HG03135 (cell line): Measurements from ENCODE around the gene ROBO2.

Source experiments
- ATAC-seq: cut with Tn5 transposase; IDR thresholded peaks from one replicate; pipeline ENCODE4 v1.9.1; 2021; ENCODE audit warnings: mild to moderate bottlenecking, moderate library complexity; ENCODE audit not compliant: unreplicated experiment

Gene ROBO2

GRCh38 chr3:77541203-77541922 is 501.5 kb downstream of the ROBO2 start:
- no peak for ATAC-seq

- ATAC-seq, result no peak
These were observed 506.3 kb downstream of the ROBO2 start for GRCh38 chr3:77546246-77546645.

GRCh38 chr3:77549034-77549433 is 509.1 kb downstream of the ROBO2 start:
- ATAC-seq, result no peak

- ATAC-seq, result no peak
These were observed 513.3 kb downstream of the ROBO2 start for GRCh38 chr3:77553240-77553639.

GRCh38 chr3:77562089-77562488 is 522.2 kb downstream of the ROBO2 start:
- no peak for ATAC-seq

GRCh38 chr3:77563012-77563411 is 523.1 kb downstream of the ROBO2 start:
- no peak for ATAC-seq

- no peak for ATAC-seq
These were observed 526.2 kb downstream of the ROBO2 start for GRCh38 chr3:77566055-77566454.

GRCh38 chr3:77571971-77572715 is 532.2 kb downstream of the ROBO2 start:
- no peak for ATAC-seq

GRCh38 chr3:77577264-77577663 is 537.4 kb downstream of the ROBO2 start:
- no peak for ATAC-seq

GRCh38 chr3:77586216-77586615 is 546.3 kb downstream of the ROBO2 start:
- ATAC-seq, result no peak

GRCh38 chr3:77588863-77589262 is 549.0 kb downstream of the ROBO2 start:
- ATAC-seq, result no peak

GRCh38 chr3:77590191-77590590 is 550.3 kb downstream of the ROBO2 start:
- ATAC-seq, result no peak

GRCh38 chr3:77595371-77595870 is 555.5 kb downstream of the ROBO2 start:
- ATAC-seq, result no peak

- ATAC-seq, result no peak
These were observed 560.0 kb downstream of the ROBO2 start for GRCh38 chr3:77599948-77600347.

GRCh38 chr3:77601823-77602415 is 562.0 kb downstream of the ROBO2 start:
- no peak for ATAC-seq

- no peak for ATAC-seq
These were observed 562.8 kb downstream of the ROBO2 start for GRCh38 chr3:77602722-77603121.

- ATAC-seq, result no peak
These were observed 565.4 kb downstream of the ROBO2 start for GRCh38 chr3:77605308-77605707.

GRCh38 chr3:77605865-77606264 is 566.0 kb downstream of the ROBO2 start:
- no peak for ATAC-seq

GRCh38 chr3:77606372-77606771 is 566.5 kb downstream of the ROBO2 start:
- no peak for ATAC-seq

GRCh38 chr3:77618686-77619085 is 578.8 kb downstream of the ROBO2 start:
- ATAC-seq, result no peak

GRCh38 chr3:77620009-77620408 is 580.1 kb downstream of the ROBO2 start:
- no peak for ATAC-seq

GRCh38 chr3:77623500-77623899 is 583.6 kb downstream of the ROBO2 start:
- ATAC-seq, result no peak
